GM10847 (cell line): ENCODE data around the gene ACTR5.

Experiments
- POLR2A ChIP-seq: IDR thresholded peaks from 2 replicates; pipeline ENCODE4 v1.6.1; 2011; ENCODE audit not compliant: insufficient read length; ENCODE audit errors: extremely low read depth

The ACTR5 gene

GRCh38 chr20:38804682-38805501 lies 56.6 kb downstream of the ACTR5 start:
- no peak for TF ChIP-seq POLR2A

- peak; percentile 98 for TF ChIP-seq POLR2A
These were observed 57.3 kb downstream of the ACTR5 start, which contains the start of gene PPP1R16B for GRCh38 chr20:38805502-38805957. Gene PPP1R16B (plus strand): TSS chr20:38805697. CDS start chr20:38835926, 30,229 bp downstream.

GRCh38 chr20:38805958-38806854 lies 57.9 kb downstream of the ACTR5 start:
- TF ChIP-seq POLR2A, result no peak

GRCh38 chr20:38806855-38807655 lies 58.8 kb downstream of the ACTR5 start:
- no peak for TF ChIP-seq POLR2A

GRCh38 chr20:38809942-38810341 lies 61.7 kb downstream of the ACTR5 start:
- no peak for TF ChIP-seq POLR2A

- no peak for TF ChIP-seq POLR2A
These were observed 62.8 kb downstream of the ACTR5 start for GRCh38 chr20:38810926-38811630.

- TF ChIP-seq POLR2A, result no peak
These were observed 63.5 kb downstream of the ACTR5 start for GRCh38 chr20:38811769-38812168.

GRCh38 chr20:38812182-38812581 lies 63.9 kb downstream of the ACTR5 start:
- no peak for TF ChIP-seq POLR2A

- TF ChIP-seq POLR2A, result no peak
These were observed 64.7 kb downstream of the ACTR5 start for GRCh38 chr20:38812709-38813573.

GRCh38 chr20:38815446-38815845 lies 67.2 kb downstream of the ACTR5 start:
- TF ChIP-seq POLR2A, result no peak

- no peak for TF ChIP-seq POLR2A
These were observed 70.1 kb downstream of the ACTR5 start for GRCh38 chr20:38818113-38819065.
